HEK293 (cell line): ENCODE data around the gene TGFB1.

Experiments
- BCL6B ChIP-seq: fragments of 450-650 bp; formaldehyde crosslinking; IDR thresholded peaks from 2 replicates; pipeline ENCODE4 v1.5.1; 2017; ENCODE audit warnings: missing biosample characterization, missing genetic modification characterization
- KLF9 ChIP-seq: fragments of 450-650 bp; formaldehyde crosslinking; IDR thresholded peaks from 2 replicates; pipeline ENCODE4 v1.5.1; 2016; ENCODE audit warnings: missing biosample characterization, missing genetic modification characterization, low read depth
- OSR2 ChIP-seq: fragments of 450-650 bp; formaldehyde crosslinking; IDR thresholded peaks from 2 replicates; pipeline ENCODE4 v1.5.1; 2016; ENCODE audit warnings: missing biosample characterization, missing genetic modification characterization
- PRDM1 ChIP-seq: fragments of 450-650 bp; formaldehyde crosslinking; IDR thresholded peaks from 2 replicates; pipeline ENCODE4; 2016; ENCODE audit warnings: missing biosample characterization, missing genetic modification characterization
- SP7 ChIP-seq: fragments of 450-650 bp; formaldehyde crosslinking; IDR thresholded peaks from 2 replicates; pipeline ENCODE4 v1.5.1; 2016; ENCODE audit warnings: missing biosample characterization, missing genetic modification characterization
- TCF7L2 ChIP-seq: IDR thresholded peaks from 2 replicates; pipeline ENCODE4 v1.6.1; 2011; ENCODE audit warnings: low read depth, mild to moderate bottlenecking, inconsistent platforms, low read length, moderate library complexity, borderline replicate concordance
- ZBTB21 ChIP-seq: fragments of 450-650 bp; formaldehyde crosslinking; IDR thresholded peaks from 2 replicates; pipeline ENCODE4 v1.5.1; 2017; ENCODE audit warnings: missing biosample characterization, missing genetic modification characterization
- ZBTB8A ChIP-seq: fragments of 450-650 bp; formaldehyde crosslinking; IDR thresholded peaks from 2 replicates; pipeline ENCODE4 v1.5.1; 2016; ENCODE audit warnings: missing biosample characterization, missing genetic modification characterization
- ZFP69B ChIP-seq: fragments of 450-650 bp; formaldehyde crosslinking; IDR thresholded peaks from 2 replicates; pipeline ENCODE4 v1.5.1; 2016; ENCODE audit warnings: missing biosample characterization, missing genetic modification characterization
- ZIC2 ChIP-seq: fragments of 450-650 bp; formaldehyde crosslinking; IDR thresholded peaks from 2 replicates; pipeline ENCODE4 v1.5.1; 2016; ENCODE audit warnings: missing biosample characterization, missing genetic modification characterization
- ZNF132 ChIP-seq: fragments of 450-650 bp; formaldehyde crosslinking; IDR thresholded peaks from 2 replicates; pipeline ENCODE4 v1.5.1; 2017; ENCODE audit warnings: missing biosample characterization, missing genetic modification characterization, borderline replicate concordance
- ZNF16 ChIP-seq: fragments of 450-650 bp; formaldehyde crosslinking; IDR thresholded peaks from 2 replicates; pipeline ENCODE4 v1.5.1; 2016; ENCODE audit warnings: low read depth, missing biosample characterization, missing genetic modification characterization
- ZNF19 ChIP-seq: fragments of 450-650 bp; formaldehyde crosslinking; IDR thresholded peaks from 2 replicates; pipeline ENCODE4; 2016; ENCODE audit warnings: missing biosample characterization, missing genetic modification characterization, low read depth
- ZNF202 ChIP-seq: fragments of 450-650 bp; formaldehyde crosslinking; IDR thresholded peaks from 2 replicates; pipeline ENCODE4 v1.5.1; 2016; ENCODE audit warnings: missing biosample characterization, missing genetic modification characterization, borderline replicate concordance
- ZNF211 ChIP-seq: fragments of 450-650 bp; formaldehyde crosslinking; IDR thresholded peaks from 2 replicates; pipeline ENCODE4 v1.5.1; 2016; ENCODE audit warnings: low read depth, missing biosample characterization, missing genetic modification characterization
- ZNF223 ChIP-seq: fragments of 450-650 bp; formaldehyde crosslinking; IDR thresholded peaks from 2 replicates; pipeline ENCODE4 v1.5.1; 2016; ENCODE audit warnings: missing biosample characterization, missing genetic modification characterization
- ZNF302 ChIP-seq: fragments of 450-650 bp; formaldehyde crosslinking; IDR thresholded peaks from 2 replicates; pipeline ENCODE4 v1.5.1; 2016; ENCODE audit warnings: missing biosample characterization, missing genetic modification characterization, low read depth
- ZNF311 ChIP-seq: fragments of 450-650 bp; formaldehyde crosslinking; IDR thresholded peaks from 2 replicates; pipeline ENCODE4 v1.5.1; 2017; ENCODE audit warnings: missing biosample characterization, missing genetic modification characterization, borderline replicate concordance
- ZNF510 ChIP-seq: fragments of 450-650 bp; formaldehyde crosslinking; IDR thresholded peaks from 2 replicates; pipeline ENCODE4 v1.5.1; 2018; ENCODE audit warnings: mild to moderate bottlenecking, missing genetic modification characterization, missing biosample characterization; ENCODE audit not compliant: insufficient replicate concordance
- ZNF558 ChIP-seq: fragments of 450-650 bp; formaldehyde crosslinking; IDR thresholded peaks from 2 replicates; pipeline ENCODE4 v1.5.1; 2016; ENCODE audit warnings: missing biosample characterization, missing genetic modification characterization
- ZNF639 ChIP-seq: fragments of 450-650 bp; formaldehyde crosslinking; IDR thresholded peaks from 2 replicates; pipeline ENCODE4 v1.5.1; 2016; ENCODE audit warnings: missing biosample characterization, missing genetic modification characterization
- ZNF664 ChIP-seq: fragments of 450-650 bp; formaldehyde crosslinking; IDR thresholded peaks from 2 replicates; pipeline ENCODE4 v1.5.1; 2016; ENCODE audit warnings: missing biosample characterization, missing genetic modification characterization
- ZNF670 ChIP-seq: fragments of 450-650 bp; formaldehyde crosslinking; IDR thresholded peaks from 2 replicates; pipeline ENCODE4 v1.5.1; 2016; ENCODE audit warnings: missing biosample characterization, missing genetic modification characterization, low read depth
- ZNF707 ChIP-seq: fragments of 450-650 bp; formaldehyde crosslinking; IDR thresholded peaks from 2 replicates; pipeline ENCODE4 v1.5.1; 2016; ENCODE audit warnings: missing biosample characterization, missing genetic modification characterization
- ZNF76 ChIP-seq: fragments of 450-650 bp; formaldehyde crosslinking; IDR thresholded peaks from 2 replicates; pipeline ENCODE4; 2016; ENCODE audit warnings: low read depth, missing biosample characterization, missing genetic modification characterization, borderline replicate concordance
- ZNF785 ChIP-seq: fragments of 450-650 bp; formaldehyde crosslinking; IDR thresholded peaks from 2 replicates; pipeline ENCODE4 v1.5.1; 2016; ENCODE audit warnings: missing biosample characterization, missing genetic modification characterization
- TF ChIP-seq, protein P1 (sequence below): fragments of 450-650 bp; formaldehyde crosslinking; IDR thresholded peaks from 2 replicates; pipeline ENCODE4 v1.5.1; 2017; ENCODE audit warnings: missing biosample characterization, missing genetic modification characterization
- TF ChIP-seq, protein P2 (sequence below): fragments of 450-650 bp; formaldehyde crosslinking; conservative IDR thresholded peaks from 2 replicates; pipeline ENCODE4 v1.5.1; 2016; ENCODE audit warnings: low read depth, missing biosample characterization, missing genetic modification characterization
- TF ChIP-seq, protein P3 (sequence below): fragments of 450-650 bp; formaldehyde crosslinking; IDR thresholded peaks from 2 replicates; pipeline ENCODE4 v1.5.1; 2016; ENCODE audit warnings: missing biosample characterization, missing genetic modification characterization

Gene TGFB1

DNA sequence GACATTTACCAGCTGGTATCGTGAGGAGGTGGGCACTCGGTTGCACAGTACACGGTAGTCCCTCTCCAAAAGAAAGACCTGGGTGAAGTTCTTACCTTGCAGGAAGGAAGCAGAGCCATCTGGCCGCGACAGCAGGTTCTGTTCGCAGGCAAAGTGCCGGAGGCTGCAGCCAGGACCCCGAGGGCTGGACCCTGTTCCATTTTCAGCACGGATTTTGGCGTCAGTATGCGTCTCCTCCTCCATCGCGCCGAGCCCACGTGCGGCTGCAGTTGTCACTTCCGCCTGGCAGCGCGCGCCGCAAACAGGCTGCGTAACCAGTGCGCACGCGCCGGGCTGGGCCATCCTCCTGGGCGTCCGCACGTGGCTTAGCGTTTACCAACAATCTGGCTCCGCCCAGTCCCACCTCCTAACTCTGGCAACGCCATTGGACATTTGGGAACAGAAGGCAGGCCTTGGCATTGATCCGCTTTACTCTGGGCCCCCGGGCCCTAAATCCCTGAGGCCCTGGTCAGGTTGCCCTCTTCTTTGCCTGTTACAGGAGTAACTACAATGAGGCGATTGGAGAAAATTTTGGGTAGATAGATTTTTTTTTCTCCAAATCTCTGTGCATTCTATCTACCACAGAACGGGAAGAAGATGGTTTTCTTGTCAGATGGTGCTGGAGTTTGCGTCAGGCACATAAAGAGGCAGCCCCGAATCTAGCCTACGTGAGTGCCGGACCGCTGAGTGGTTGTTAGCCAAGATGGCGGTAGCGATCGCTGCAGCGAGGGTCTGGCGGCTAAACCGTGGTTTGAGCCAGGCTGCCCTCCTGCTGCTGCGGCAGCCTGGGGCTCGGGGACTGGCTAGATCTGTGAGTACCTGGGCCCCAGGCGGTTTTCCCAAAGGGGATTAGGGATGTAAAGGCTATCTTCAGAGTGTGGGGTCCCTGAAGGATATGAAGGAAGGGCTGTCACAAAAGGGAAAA is 43.6 kb upstream of the TGFB1 start, which contains the start of the genes BCKDHA and EXOSC5 (continued):
- no peak for TF ChIP-seq ZNF664 (tag by site-specific recombination)
- TF ChIP-seq PRDM1 (tag by site-specific recombination): no peak
- no peak for TF ChIP-seq ZNF670
- no peak for TF ChIP-seq ZNF707 (tag by site-specific recombination)
- TF ChIP-seq ZIC2: peak; percentile 47; the same call in 1 of the 2 replicates
- no peak for TF ChIP-seq ZNF16 (tag by site-specific recombination)
- TF ChIP-seq SP7 (tag by site-specific recombination): peak; percentile 87
- no peak for TF ChIP-seq ZNF510 (tag by site-specific recombination)
- no peak for TF ChIP-seq ZNF223 (tag by site-specific recombination)
- no peak for TF ChIP-seq ZBTB8A
- TF ChIP-seq ZNF202: no peak
- TF ChIP-seq ZNF19: no peak
- TF ChIP-seq OSR2 (tag by site-specific recombination): no peak
- TF ChIP-seq ZNF132 (tag by site-specific recombination): no peak
- TF ChIP-seq ZNF302 (tag by site-specific recombination): no peak
- no peak for TF ChIP-seq ZNF211 (tag by site-specific recombination)
- TF ChIP-seq, protein P1, sequence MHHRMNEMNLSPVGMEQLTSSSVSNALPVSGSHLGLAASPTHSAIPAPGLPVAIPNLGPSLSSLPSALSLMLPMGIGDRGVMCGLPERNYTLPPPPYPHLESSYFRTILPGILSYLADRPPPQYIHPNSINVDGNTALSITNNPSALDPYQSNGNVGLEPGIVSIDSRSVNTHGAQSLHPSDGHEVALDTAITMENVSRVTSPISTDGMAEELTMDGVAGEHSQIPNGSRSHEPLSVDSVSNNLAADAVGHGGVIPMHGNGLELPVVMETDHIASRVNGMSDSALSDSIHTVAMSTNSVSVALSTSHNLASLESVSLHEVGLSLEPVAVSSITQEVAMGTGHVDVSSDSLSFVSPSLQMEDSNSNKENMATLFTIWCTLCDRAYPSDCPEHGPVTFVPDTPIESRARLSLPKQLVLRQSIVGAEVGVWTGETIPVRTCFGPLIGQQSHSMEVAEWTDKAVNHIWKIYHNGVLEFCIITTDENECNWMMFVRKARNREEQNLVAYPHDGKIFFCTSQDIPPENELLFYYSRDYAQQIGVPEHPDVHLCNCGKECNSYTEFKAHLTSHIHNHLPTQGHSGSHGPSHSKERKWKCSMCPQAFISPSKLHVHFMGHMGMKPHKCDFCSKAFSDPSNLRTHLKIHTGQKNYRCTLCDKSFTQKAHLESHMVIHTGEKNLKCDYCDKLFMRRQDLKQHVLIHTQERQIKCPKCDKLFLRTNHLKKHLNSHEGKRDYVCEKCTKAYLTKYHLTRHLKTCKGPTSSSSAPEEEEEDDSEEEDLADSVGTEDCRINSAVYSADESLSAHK (tag by site-specific recombination): peak; percentile 55
- TF ChIP-seq ZNF785: no peak; the same call in 1 of the 2 replicates
- TF ChIP-seq, protein P2, sequence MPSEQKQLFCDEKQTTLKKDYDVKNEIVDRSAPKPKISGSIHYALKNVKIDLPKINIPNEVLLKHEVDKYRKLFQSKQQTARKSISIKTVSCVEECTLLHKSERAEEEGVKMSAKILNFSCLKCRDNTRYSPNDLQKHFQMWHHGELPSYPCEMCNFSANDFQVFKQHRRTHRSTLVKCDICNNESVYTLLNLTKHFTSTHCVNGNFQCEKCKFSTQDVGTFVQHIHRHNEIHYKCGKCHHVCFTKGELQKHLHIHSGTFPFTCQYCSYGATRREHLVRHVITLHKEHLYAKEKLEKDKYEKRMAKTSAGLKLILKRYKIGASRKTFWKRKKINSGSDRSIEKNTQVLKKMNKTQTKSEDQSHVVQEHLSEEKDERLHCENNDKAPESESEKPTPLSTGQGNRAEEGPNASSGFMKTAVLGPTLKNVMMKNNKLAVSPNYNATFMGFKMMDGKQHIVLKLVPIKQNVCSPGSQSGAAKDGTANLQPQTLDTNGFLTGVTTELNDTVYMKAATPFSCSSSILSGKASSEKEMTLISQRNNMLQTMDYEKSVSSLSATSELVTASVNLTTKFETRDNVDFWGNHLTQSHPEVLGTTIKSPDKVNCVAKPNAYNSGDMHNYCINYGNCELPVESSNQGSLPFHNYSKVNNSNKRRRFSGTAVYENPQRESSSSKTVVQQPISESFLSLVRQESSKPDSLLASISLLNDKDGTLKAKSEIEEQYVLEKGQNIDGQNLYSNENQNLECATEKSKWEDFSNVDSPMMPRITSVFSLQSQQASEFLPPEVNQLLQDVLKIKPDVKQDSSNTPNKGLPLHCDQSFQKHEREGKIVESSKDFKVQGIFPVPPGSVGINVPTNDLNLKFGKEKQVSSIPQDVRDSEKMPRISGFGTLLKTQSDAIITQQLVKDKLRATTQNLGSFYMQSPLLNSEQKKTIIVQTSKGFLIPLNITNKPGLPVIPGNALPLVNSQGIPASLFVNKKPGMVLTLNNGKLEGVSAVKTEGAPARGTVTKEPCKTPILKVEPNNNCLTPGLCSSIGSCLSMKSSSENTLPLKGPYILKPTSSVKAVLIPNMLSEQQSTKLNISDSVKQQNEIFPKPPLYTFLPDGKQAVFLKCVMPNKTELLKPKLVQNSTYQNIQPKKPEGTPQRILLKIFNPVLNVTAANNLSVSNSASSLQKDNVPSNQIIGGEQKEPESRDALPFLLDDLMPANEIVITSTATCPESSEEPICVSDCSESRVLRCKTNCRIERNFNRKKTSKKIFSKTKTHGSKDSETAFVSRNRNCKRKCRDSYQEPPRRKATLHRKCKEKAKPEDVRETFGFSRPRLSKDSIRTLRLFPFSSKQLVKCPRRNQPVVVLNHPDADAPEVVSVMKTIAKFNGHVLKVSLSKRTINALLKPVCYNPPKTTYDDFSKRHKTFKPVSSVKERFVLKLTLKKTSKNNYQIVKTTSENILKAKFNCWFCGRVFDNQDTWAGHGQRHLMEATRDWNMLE (tag by site-specific recombination): peak; percentile 75
- TF ChIP-seq ZBTB21 (tag by site-specific recombination): peak; percentile 39
- peak; percentile 56 for TF ChIP-seq KLF9 (tag by site-specific recombination)
- TF ChIP-seq ZNF558 (tag by site-specific recombination): no peak
- TF ChIP-seq TCF7L2: no peak
- TF ChIP-seq, protein P3, sequence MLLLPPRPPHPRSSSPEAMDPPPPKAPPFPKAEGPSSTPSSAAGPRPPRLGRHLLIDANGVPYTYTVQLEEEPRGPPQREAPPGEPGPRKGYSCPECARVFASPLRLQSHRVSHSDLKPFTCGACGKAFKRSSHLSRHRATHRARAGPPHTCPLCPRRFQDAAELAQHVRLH (tag by site-specific recombination): peak; percentile 17; the same call in 1 of the 2 replicates
- peak; percentile 89 for TF ChIP-seq ZNF639 (tag by site-specific recombination)
- TF ChIP-seq ZNF76 (tag by site-specific recombination): peak; percentile 55
- TF ChIP-seq ZNF311: no peak
- TF ChIP-seq BCL6B (tag by site-specific recombination): no peak
- peak; percentile 68; the same call in 1 of the 2 replicates for TF ChIP-seq ZFP69B
